Measurements from ENCODE around the gene ACAT1.
"Not testable (repeated sequence)": the region's sequence is repeated elsewhere in the genome, so short reads cannot be mapped to it uniquely, and the experiment has no call there.

The ACAT1 gene

GRCh38 chr11:108148556-108148955 is 27.2 kb downstream of the ACAT1 start:
- DNase-seq: no peak

DNA sequence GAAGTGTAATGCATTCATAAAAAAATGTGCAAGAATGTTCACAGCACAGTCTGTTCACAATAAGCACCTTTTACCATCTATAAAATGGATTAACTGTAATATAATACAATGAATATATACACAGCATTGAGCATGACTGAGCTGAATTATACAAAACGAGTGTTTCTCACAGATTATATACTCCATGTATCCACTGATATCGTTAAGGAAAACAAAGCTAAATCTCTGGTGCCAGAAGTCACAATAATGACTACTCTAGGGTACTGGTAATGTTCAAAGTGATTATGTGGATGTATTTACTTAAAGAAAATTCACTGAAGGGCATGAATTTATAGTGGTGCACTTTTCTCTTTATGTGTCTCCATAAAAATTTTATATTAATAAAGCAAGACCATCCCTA is 33.2 kb downstream of the ACAT1 start:
- no peak for DNase-seq

DNA sequence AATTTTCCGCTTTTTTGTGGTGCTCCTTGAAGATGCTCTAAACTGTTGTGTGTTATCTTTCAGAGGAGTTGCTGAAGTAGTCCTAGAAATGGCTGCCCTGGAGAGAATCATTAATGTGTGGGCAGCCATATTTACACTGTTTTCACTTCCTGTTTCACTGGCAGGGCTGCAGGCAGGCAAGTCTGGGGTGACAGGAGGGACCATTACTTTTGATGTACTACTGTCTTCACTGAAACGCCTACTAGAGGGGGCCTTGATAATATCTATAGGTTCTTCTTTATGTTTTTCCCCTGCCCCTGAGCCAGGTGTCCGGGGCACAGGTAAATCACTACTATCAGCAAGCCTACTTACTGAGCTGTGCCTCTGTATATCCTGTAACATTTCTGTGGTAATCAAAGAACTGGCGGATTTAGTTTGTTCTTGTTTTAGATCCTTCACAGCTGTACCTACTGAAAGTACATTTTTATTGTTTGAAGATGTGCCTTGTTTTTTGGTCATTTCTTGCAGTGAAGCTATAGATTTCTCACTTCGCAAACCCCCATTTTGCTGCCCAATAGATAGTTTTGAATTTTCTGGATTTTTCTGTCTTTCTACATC is 39.7 kb downstream of the ACAT1 start:
- no peak for DNase-seq

DNA sequence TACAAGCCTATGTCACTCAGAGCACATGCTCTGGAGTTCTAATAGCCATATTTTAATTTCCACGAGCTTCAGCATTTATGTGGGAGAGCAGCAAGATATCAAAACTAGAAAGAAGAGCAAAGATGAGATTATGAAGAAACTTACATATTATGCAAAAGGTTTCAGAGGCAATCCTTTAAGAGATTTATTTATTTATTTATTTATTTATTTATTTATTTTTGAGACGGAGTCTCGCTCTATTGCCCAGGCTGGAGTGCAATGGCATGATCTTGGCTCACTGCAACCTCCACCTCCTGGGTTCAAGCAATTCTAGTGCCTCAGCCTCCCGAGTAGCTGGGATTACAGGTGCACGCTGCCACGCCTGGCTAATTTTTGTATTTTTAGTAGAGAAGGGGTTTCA is 41.5 kb downstream of the ACAT1 start:
- not testable (repeated sequence) for DNase-seq

DNA sequence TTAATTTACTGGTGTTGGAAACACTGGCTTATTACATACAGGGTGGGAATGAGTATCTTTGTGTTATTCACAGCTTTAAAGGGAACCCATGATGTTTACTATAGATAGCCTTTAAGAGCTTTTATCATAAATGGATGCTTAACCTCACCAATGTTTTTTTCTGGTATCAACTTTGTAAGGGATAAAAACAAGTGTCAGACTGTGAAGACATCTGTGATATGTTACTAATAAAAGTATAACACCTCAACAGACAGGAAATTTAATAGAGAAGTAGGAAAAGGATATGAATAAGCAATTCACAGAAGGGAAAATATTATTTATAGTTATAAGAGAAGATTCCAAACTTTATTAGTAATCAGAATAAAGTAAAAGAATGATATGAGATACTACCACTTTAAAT is 46.3 kb downstream of the ACAT1 start:
- no peak for DNase-seq

DNA sequence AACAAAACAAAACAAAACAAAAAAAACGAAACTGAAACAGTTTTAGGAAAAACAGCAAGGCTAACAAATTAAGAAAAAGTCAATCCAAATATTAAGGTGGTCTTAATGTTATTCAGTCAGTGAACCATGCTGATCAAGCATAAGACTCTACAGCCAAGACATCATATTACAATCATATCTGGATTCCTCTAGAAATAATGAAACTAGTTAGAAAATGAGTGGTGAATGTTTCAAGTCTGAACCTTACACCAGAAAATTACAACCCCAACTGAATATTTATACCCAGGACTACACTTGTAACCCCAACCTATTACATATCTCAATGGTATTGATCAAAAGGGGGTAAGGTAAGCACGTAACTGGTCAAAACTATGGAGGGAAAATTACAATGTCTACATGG is 48.8 kb downstream of the ACAT1 start:
- no peak for DNase-seq

DNA sequence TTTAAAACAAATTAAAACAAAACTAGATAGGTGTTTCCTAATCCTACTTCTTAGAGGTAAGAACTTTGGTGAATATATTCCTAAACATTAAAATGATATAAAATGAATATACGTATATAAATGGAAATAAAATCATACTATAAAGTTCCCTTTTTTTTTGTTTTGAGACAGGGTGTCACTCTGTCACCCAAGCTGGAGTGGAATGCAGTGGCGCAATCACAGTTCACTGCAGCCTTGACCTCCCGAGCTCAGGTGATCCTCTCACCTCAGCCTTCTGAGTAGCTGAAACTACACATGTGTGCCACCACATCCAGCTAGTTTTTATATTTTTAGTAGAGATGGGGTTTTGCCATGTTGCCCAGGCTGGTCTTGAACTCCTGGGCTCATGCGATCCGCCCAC is 56.2 kb downstream of the ACAT1 start:
- no peak for DNase-seq

DNA sequence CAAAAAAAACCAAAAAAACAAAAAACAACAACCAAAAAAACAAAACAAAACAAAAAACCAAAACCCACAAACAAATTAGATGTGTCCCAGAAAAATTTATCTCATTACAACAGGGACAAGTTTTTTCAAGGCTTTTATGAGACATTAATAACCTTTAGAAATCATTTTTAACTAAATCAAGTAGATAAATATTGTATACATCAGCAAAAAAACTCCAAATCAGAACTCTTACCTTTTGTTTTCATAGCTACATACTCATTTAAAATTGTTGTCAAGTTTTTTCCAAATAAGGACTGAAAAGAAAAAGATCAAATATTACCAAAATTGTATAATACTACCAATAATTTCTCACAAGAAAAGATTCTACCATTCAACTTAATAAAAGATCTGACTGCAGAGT is 72.4 kb downstream of the ACAT1 start:
- DNase-seq: no peak

DNA sequence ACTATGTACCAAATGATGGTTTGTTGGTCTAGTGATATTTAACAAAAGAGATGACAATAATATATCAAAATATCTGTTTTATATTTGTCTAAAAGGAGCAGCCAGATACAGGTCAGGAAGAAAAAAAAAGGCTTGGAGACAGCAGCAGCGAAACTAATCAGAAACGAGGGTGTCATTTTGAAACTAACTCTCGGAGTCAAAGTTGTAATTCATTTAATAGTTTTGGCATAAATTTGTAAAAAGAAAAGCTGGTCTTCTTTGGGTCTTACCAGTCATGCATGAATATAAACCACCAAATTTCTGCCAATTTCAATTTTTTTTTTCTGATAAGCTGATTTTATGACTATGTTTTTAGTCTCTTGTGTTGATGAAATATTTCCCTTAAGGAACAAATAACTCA is 75.5 kb downstream of the ACAT1 start:
- no peak for DNase-seq

All from NCI-H82 (cell line).